ENCODE data around the gene MYB. TPM values are rescaled to one million over a fixed set of nuclear protein-coding genes. Genes with fewer than 3 reads are reported as not detected.

Gene MYB
- total and polyA plus RNA-seq, 2 of the 4 experiments (the other 2 are of a cell fraction) = 0.44 to 0.90 TPM

- 80% methylated on average over 2 of the region's 9 CpGs; no CpG with 5 or more reads in 1 of the 2 experiments for WGBS, 2 experiments (ENCODE audit: extremely low coverage in 2 of 2, insufficient read length in 1 of 2)
- Histone ChIP-seq H2BK5ac (ENCODE audit: low read depth, low read length, poor library complexity, severe bottlenecking) (no peak overlapping the region), H3K4me1 (ENCODE audit: control insufficient read depth, insufficient read depth, low read length) (no peaks in the 10 kb centered on the region; the same call in 1 of the 2 replicates), H3K56ac (ENCODE audit: extremely low read depth, insufficient read depth, low read length) (no peak overlapping the region), H3K27ac (ENCODE audit: insufficient read depth, low read length) (no peak overlapping the region), H3K4ac (ENCODE audit: low read depth, low read length) (no peak overlapping the region), H4K91ac (ENCODE audit: insufficient read depth, low read depth, low read length) (no peak overlapping the region), H3K14ac (replicated peaks; ENCODE audit: low read depth, low read length) (no peak overlapping the region), H4K20me1 (ENCODE audit: insufficient read depth, low read length) (no peaks in the 10 kb centered on the region), H3K79me1 (ENCODE audit: low read depth in 1 of 2, low read length in 2 of 2) (no peaks in the 10 kb centered on the region), H2BK15ac (ENCODE audit: low read depth, low read length) (no peak overlapping the region), H3K9ac (ENCODE audit: low read depth, low read length) (no peak overlapping the region), H3K18ac (ENCODE audit: low read depth, low read length) (no peak overlapping the region), H3K9me3 (ENCODE audit: control insufficient read depth, insufficient read depth, low read length) (no peaks in the 10 kb centered on the region), H4K8ac (ENCODE audit: low read depth in 2 of 2, low read length in 2 of 2) (no peak overlapping the region), H3K27me3 (ENCODE audit: control insufficient read depth, insufficient read depth, low read length) (no peaks in the 10 kb centered on the region), H2AK5ac (ENCODE audit: low read depth, low read length) (no peak overlapping the region), H3K23ac (ENCODE audit: low read depth, low read length) (no peak overlapping the region), H3K4me3 (ENCODE audit: insufficient read depth, low read depth, low read length) (no peak overlapping the region), H2AFZ (replicated peaks; ENCODE audit: low read length, poor library complexity) (no peak overlapping the region), H2BK20ac (ENCODE audit: low read depth, low read length) (no peak overlapping the region), H3K36me3 (ENCODE audit: control insufficient read depth, insufficient read depth, low read length) (no peaks in the 10 kb centered on the region), H3K9me1 (ENCODE audit: insufficient read depth, low read length) (no peaks in the 10 kb centered on the region), H4K5ac (ENCODE audit: low read depth, low read length) (no peak overlapping the region), H3K4me2 (ENCODE audit: low read depth, low read length) (no peak overlapping the region), H2BK120ac (ENCODE audit: low read depth, low read length) (no peak overlapping the region), H2AK9ac (replicated peaks; ENCODE audit: low read depth, low read length, poor library complexity) (no peak overlapping the region)
- in situ Hi-C loops (cut with MboI; ENCODE audit: low sequenced_read_pairs) (no loop called here), dilution Hi-C loops (cut with HindIII; ENCODE audit: low sequenced_read_pairs, unreplicated experiment) (no loop called here), intact Hi-C loops (cut with micrococcal nuclease) (no loop called here)
- ChIA-PET CTCF (no interaction called here), POLR2A (ENCODE audit: unreplicated experiment) (no interaction called here)
- BruUV-seq (replicated peaks) = no TSS peak
- ATAC-seq (ENCODE audit: low read depth) = no peak
- TF ChIP-seq ELK1 (IDR thresholded peaks at IDR 0.05; ENCODE audit: borderline replicate concordance, low read depth, low read length) (no peak), CEBPB (IDR thresholded peaks at IDR 0.05; ENCODE audit: low read depth, low read length) (no peak), RCOR1 (IDR thresholded peaks at IDR 0.05; ENCODE audit: insufficient replicate concordance, low read length) (no peak), CHD1 (IDR thresholded peaks at IDR 0.05; ENCODE audit: low read depth, low read length) (no peak), CTCF (conservative IDR thresholded peaks at IDR 0.05; ENCODE audit: low read depth, low read length) (no peak), SMC3 (IDR thresholded peaks at IDR 0.05; ENCODE audit: low read depth, low read length) (no peak), MXI1 (IDR thresholded peaks at IDR 0.05; ENCODE audit: borderline replicate concordance, low read depth, low read length) (no peak), FOS (IDR thresholded peaks at IDR 0.05; ENCODE audit: low read depth, low read length) (no peak), MAFK (IDR thresholded peaks at IDR 0.05; ENCODE audit: low read depth, low read length) (no peak), USF2 (IDR thresholded peaks at IDR 0.05; ENCODE audit: low read depth, low read length) (no peak), MAZ (IDR thresholded peaks at IDR 0.05; ENCODE audit: borderline replicate concordance, low read depth, low read length) (no peak), RAD21 (IDR thresholded peaks at IDR 0.05; ENCODE audit: low read length) (no peak), RFX5 (IDR thresholded peaks at IDR 0.05; ENCODE audit: low read depth, low read length) (no peak), POLR2A (IDR thresholded peaks at IDR 0.05; ENCODE audit: low read depth, low read length) (no peak), BHLHE40 (IDR thresholded peaks at IDR 0.05; ENCODE audit: low read depth, low read length) (no peak)
- DNase-seq = no peak
Measured at GRCh38 chr6:135250751-135251497, 69.8 kb downstream of the MYB start.

Data from IMR-90 (cell line).